Germinal center (tissue), 1 donor: ENCODE results near the gene SCYL1.

Source experiments
- DNase-seq: peaks from one replicate; pipeline ENCODE4 v3.0.0; 2012; ENCODE audit warnings: mixed read lengths, low spot score

Gene SCYL1

GRCh38 chr11:65585396-65586246, 60.7 kb downstream of the SCYL1 start:
- no peak for DNase-seq

DNA sequence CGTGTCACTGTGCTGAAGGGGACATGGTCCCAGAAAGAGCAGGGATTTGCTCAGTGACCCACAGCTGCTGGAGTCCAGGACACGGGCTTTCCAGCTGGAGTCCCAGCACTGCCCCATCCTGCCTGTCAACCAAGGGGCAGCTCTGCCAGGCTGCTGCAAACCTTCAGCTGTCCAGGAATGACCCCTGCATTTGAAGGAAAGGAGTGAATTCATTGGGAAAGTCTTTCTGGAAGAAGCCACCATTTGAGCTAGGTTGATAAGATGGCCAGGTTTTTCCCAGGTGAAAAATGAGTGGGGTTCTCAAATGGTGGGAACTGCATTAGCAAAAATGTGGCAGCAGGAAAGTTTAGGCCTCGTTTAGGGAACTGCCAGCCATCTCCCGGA, 61.4 kb downstream of the SCYL1 start:
- no peak for DNase-seq

DNA sequence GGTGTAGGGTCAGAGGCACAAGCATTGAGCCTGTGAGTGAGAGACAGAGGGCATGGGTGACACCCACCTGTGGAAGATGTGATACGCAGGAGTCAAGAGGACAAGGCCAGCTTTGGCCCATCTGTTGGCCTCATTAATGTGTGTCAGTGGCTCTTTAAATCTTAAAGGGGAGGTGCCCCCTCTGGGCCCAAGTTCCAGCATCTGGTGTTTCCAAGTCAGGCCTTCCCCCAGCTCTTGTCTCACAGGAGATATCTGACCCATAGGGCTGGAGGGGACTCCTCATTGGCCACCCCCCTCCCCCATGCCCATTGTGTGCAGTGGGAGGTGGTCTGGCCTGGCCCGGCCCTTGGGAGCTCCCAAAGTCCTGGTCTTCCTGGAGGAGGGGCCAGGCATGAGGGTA, 61.8 kb downstream of the SCYL1 start:
- no peak for DNase-seq
